GM18498 (cell line): ENCODE results near the gene PBLD.
A peak's percentile ranks its signal among the peaks of the same experiment; 100 is the strongest.
"Not testable (repeated sequence)": the region's sequence is repeated elsewhere in the genome, so short reads cannot be mapped to it uniquely, and the experiment has no call there.

ENCODE experiments used
- ATAC-seq: cut with Tn5 transposase; IDR thresholded peaks from one replicate; pipeline ENCODE4 v1.9.1; 2021; ENCODE audit warnings: mild to moderate bottlenecking, moderate library complexity; ENCODE audit not compliant: unreplicated experiment

Gene PBLD

GRCh38 chr10:68284062-68285001 lies 48.4 kb downstream of the PBLD start:
- no peak for ATAC-seq

GRCh38 chr10:68280758-68281157 lies 52.0 kb downstream of the PBLD start:
- no peak for ATAC-seq

- ATAC-seq, result not testable (repeated sequence)
Observed at GRCh38 chr10:68278906-68279753, 53.6 kb downstream of the PBLD start.

GRCh38 chr10:68277814-68278213 lies 54.9 kb downstream of the PBLD start:
- not testable (repeated sequence) for ATAC-seq

- ATAC-seq, result no peak
Observed at GRCh38 chr10:68276224-68276623, 56.5 kb downstream of the PBLD start.

- no peak for ATAC-seq
Observed at GRCh38 chr10:68275600-68276126, 57.1 kb downstream of the PBLD start.

GRCh38 chr10:68272833-68273232 lies 59.9 kb downstream of the PBLD start:
- ATAC-seq, result no peak

GRCh38 chr10:68271196-68271882 lies 61.4 kb downstream of the PBLD start:
- ATAC-seq, result no peak

GRCh38 chr10:68269562-68270290 lies 63.0 kb downstream of the PBLD start:
- no peak for ATAC-seq

GRCh38 chr10:68261132-68261856 lies 71.4 kb downstream of the PBLD start:
- ATAC-seq, result no peak

GRCh38 chr10:68253346-68253745 lies 79.4 kb downstream of the PBLD start:
- ATAC-seq, result no peak

- peak; percentile 46 for ATAC-seq
Observed at GRCh38 chr10:68251625-68252495, 80.9 kb downstream of the PBLD start.

- no peak for ATAC-seq
Observed at GRCh38 chr10:68251151-68251550, 81.6 kb downstream of the PBLD start.

GRCh38 chr10:68249297-68249696 lies 83.4 kb downstream of the PBLD start:
- no peak for ATAC-seq

GRCh38 chr10:68247931-68248330 lies 84.8 kb downstream of the PBLD start:
- ATAC-seq, result no peak

GRCh38 chr10:68246397-68246796 lies 86.3 kb downstream of the PBLD start:
- not testable (repeated sequence) for ATAC-seq

- ATAC-seq, result no peak
Observed at GRCh38 chr10:68242051-68242450, 90.7 kb downstream of the PBLD start.

GRCh38 chr10:68239596-68240150 lies 93.1 kb downstream of the PBLD start:
- no peak for ATAC-seq
